Superior temporal gyrus (tissue), 1 donor: ENCODE data around the gene PAM.

Experiments used
- DNase-seq: peaks from one replicate; pipeline ENCODE4 v3.0.0-alpha.2; 2016; ENCODE audit errors: extremely low spot score

The PAM gene

DNA sequence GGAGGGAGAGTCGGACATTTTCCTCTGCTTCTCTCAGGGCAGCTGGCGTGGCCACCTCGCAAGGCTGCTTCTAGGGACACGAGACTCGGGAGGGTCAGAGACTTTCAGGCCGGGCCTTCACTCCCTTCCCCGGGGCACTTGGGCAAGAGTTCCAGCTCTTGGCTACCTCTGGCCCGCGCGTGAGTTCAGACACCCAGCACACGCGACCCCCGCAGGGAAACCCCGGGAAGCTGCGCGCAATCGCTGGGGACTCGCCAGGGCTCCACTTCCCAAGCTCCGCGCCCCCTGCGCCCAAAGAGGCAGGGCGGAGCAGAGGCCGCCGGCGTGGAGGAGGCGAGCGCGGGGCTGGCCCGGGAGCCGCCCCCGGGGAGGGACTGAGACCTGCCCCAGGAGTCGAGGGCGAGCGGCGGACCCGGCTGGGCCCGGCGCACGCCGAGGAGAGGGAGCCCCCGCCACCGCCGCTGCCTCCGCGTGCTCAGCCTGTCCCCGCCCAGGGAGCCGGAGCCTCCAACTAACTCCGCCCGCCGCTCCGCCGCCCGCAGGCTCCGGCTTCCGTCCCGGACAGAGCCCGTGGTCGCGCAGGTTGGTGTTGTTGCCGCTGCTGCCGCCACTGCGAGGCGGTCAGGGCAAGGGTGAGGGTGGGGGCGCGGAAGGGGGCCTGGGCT is at the start of gene PAM:
Gene PAM, plus strand, starts transcription at position 539 of the 665 bp plus-strand sequence. CDS start 110,891 bp downstream, outside the sequence.
- DNase-seq = no peak

DNA sequence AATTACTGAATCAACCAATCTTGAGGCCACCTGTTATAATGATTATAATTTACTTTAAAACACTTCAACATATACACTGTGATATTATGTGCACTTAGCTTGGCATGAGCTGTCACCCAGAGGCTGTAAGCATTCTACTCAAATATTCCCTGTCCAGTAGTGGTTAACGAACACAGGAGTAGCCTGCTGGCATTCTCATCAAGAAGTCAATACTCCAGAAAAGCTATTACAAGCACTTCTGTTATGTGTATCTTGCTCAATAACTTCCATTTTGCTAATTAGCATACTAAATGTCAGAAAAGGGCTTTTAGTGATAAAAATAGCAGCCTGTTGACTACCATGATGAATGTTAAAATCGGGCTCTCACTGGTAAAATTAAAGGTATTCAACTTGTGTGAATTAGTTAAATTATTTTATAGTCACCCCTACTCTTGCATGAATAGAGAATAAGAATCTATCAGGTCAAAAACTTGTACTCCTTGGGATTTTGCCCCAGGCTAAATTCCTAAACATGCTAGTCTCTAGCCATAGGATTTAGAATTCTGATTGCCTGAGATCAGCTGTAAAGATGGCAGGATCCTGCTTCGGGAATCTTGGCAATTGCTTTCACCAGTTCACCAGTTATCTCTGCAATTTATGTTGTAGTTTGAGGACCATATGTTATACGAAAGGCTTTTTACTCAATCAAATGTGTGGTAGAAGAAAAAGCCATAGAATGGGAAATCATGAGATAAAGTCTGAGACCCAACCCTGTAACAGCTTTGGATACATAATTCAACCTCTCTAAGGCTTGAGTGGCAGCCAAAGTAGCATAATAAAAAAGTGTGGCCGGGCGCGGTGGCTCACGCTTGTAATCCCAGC is 43.4 kb upstream of the PAM start:
- no peak for DNase-seq

DNA sequence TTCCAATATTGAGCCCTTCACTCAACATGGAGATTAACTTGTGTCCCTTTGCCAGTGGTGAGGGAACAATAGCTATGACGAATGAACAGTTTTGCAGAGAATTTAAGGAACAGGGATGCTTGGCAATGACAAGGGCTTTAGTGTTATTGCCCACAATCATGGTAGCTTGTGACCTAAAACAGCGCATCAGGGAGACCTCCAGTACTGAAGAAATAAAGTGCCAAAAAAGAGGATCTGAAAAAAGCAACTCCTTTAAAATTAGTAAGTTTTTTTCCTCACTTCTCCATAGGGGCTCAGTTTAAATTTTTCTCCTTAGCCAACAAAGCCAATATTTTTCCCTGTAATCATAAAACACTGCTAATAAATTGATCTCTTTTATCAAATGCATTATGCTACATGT is 41.8 kb upstream of the PAM start:
- DNase-seq = no peak

DNA sequence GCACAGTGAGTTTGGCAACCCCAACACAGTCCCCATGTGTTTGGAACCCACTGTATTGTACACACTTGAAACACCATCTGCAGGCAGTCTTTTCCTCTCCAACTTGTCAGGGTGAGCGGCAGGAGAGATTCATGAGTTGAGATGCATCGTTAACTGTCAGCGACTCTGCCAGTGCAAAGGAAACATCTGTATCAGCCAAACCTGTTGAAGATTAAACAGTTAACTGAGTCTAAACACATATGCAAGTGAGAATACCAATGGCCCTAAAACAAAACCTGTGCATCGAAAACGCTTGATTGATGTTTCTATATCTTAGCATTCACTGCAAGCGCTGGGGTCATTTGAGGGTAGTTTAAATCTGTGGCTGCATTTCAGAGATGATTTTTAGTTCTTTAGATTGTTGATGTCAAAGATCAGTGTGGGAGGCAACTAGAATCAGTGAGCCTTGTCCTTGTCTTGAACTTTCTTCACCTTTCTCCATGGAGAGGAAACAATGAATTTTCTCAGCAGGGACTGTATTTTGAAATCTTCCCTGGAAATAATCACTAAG is 41.3 kb upstream of the PAM start:
- no peak for DNase-seq

DNA sequence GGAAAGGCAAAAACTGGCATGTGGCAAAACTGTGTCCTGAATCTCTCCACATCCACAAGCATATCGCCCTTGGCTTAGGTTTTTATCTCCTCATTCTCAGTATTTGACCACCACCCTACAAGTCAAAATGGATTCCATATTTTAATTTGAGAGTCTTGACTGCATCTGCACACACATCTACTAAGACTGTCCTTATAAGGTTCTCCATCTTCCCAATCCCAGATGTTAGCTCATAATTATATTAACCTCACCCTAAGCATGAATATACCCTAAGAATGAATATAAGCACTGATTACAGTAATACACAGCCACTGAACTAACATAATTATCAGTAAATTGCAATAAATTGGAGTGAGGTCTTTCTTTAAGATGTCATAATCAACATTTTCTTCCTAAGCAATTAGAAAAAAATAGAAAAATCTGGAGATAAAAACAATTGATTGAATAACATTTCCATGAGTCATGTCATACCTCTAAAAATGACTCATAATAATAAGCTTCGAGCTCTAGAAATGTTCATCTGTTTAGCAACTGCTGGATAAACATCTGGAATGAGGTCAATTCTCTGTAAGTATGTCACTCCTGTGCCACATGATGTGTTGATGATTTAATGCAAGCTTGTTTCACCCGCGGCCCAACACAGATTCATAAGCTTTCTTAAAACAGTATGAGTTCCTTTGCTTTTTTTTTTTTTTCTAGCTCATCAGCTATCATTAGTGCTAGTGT is 39.9 kb upstream of the PAM start:
- DNase-seq = no peak

DNA sequence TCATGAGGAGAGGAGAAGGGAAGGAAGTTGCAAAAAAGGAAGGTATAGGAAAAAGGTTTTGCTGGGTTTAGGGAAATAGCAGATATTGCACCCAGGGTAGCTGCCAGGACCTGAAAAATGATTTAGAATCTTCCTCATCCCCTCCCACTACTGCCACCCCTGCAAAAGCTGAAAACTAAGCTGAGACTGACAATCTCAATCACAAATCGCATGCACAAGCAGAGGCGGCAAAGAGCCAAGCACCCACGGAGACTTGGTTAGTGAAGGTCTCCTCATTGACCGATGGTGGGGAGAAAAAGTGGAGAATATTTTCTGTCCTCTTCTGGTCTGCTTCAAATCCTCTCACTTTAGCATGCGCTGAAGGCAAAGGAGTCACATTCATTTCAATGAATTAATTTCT is 39.1 kb upstream of the PAM start:
- no peak for DNase-seq

DNA sequence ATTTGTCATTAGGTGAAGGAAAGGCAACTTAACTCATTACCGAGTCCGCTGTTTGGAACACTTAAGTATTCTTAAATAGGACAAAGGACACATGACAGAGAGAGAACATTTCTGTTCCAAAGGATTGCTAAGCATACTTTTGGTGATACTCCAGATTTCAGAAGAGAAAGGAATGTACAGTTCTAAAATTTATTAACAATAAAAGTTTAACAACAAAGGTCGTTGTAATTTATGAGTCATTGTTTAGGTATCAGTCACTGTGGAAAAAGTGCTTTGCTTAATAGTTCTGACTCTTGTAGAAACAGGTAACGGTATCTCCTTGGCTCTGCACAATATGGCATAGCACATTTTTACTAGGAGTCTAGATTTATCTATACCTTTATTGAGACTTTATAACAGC is 36.3 kb upstream of the PAM start:
- DNase-seq = no peak

DNA sequence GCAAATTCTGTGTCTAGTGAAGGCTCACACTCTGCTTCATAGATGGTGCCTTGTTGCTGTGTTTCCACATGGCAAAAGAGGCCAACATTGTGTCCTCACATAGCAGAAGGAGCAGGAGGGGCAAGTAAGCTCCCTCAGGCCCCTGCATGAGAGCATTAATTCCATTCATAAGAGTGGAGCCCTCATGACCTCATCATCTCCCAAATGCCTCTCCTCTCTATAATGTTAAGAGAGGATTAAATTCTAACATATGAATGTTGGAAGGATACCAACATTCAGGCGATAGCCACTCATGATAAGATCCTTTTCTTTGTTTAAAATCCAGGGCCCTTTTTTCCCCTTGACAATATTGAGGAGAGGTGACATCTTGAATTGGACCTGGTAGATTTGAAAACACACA is 35.2 kb upstream of the PAM start:
- no peak for DNase-seq

DNA sequence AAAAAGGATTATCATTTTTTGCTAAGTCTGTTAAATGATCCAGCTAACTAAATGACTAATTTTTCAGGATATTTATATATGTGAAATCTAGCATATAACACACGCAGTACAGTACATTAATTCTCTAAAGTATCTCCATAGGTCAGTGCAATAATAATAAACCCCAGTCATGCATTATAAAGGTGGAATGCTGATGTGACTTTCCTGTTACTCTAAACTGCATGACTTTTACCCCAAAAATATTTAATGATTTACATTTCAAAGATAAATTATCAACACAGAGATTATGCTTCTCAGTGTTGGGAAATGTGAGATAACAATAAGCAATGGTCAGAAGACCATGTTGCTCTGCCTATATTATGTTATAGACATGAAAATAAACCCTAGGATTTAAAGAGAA is 34.1 kb upstream of the PAM start:
- no peak for DNase-seq

DNA sequence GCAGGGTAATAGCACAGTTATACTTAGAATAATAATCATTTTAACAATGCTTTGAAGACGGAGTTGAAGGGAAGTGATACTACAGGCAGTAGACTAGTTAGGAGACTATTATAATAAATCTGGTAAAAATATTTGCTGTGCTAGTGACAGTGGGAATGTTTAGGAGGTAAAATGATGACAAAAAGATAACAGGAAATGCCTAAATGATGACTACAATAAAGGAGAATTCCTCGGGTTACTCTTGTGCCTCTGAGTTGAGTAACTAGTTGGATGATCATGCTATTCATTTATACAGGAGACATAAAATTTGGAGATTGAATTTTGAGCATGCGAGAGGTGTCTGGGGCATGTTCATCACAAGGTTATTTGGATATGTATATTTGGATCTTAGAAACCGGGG is 32.2 kb upstream of the PAM start:
- DNase-seq = no peak

DNA sequence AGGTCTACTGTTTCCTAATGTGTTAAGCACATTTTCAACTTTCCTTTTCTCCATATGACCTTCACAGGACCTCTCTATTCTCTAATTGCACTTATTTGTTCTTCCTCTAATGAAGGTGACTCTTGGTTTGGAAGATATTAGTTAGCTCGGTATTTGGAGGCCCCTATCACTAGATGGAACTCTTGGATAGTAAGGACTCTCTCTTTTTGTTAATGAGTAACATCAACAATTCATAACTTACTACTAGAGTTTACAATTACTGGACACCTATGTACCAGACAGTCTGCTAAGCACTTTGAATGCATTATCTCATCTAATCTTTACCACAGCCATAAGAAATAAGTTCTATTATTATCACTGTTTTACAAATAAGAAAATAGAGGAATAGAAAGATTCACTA is 23.4 kb upstream of the PAM start:
- DNase-seq = no peak

DNA sequence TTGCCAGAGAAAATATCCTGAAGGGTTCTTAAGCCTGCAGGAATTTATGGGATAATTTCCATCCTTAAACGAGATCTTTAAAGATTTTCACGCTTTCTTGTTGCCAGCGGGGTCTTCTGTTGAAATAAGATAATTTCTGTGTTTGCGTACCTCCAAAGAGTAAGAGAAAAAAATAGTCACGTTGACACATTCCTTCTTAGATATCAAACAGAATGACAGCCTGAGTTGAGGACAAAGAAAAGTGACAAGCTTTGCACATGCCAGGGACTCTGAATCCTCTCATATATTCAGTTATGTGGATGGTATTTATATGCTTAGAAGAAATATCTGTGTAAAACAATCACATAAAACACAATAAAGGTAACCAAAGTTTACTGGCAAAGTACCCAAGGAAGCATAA is 21.6 kb upstream of the PAM start:
- DNase-seq = no peak

DNA sequence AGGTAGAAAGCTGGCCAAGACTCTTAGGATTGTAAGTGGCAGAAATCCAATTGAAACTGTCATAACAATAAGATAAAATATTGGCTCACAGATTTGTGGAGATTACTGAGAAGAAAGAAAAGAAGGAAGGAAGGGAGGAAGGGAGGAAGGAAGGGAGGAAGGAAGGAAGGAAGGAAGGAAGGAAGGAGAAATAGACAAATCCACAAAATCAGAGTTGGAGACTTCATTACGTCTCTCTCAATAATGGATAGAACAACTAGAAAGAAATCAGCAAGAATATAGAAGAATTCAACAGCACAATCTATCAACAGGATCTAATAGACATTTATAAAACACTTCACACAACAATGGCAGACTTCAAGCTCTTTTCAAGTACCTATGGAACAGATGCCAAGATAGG is 17.9 kb upstream of the PAM start:
- no peak for DNase-seq

DNA sequence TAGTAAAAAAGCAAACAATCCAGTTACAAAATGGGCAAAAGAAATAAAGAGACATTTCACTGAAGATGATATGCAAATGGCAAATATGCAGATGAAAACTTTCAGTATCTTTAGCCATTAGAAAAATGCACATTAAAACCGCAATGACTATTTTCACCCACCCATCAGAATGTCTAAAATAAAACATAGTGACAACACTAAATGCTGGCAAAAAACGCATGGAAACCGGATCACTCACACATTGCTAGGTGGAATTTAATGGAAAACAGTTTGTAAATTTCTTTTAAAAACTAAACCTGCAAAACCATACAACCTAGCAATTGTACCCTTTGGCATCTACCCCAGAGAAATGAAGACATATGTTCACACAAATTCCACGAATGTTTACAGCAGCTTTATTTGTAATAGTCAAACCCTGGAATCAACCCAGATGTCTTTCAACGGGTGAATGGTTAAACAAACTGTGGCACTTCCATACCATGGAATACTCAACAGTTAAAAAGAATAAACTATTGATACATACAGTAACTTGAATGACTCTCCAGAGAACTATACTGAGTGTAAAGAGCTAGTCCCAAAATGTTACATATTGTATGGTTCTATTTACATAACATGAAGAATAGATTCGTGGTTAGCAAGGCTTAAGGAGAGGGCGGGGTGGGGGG is 17.2 kb upstream of the PAM start:
- DNase-seq = no peak

DNA sequence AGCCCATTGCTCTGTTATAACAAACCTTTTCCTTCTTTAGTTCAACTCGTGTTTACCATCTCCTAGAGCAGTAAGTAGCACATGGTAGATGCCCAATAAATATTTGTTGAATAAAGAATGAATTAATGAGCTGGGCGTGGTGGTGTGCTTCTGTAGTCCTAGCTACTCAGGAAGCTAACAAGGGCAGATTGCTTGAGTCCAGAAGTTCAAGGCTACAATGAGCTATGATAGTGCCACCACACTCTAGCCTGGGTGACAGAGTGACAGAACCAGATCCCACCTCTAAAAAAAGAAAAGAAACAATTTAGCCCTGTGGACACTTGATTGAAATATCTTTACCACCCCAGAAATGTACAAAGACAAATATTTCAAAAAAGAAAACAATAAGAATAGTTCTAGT is 14.6 kb upstream of the PAM start:
- DNase-seq = no peak

DNA sequence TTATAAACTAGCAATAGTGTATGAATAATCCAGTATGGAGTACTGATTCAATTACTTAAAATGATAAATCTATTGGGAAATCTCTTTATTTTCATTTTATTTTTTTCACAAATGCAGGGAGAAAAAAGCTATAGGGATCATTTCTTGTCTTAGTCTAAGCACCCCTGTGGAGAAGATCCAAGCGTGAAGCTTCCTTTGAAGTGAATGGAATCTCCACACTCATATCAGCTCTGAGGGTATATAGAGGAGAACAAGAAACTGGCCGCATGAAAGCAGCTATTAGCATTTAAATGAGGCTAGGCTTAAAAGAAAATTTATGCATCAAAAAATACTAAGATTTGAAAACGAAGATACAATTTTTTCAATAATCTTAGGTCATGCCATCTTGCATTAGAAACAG is 12.9 kb upstream of the PAM start:
- DNase-seq = no peak

DNA sequence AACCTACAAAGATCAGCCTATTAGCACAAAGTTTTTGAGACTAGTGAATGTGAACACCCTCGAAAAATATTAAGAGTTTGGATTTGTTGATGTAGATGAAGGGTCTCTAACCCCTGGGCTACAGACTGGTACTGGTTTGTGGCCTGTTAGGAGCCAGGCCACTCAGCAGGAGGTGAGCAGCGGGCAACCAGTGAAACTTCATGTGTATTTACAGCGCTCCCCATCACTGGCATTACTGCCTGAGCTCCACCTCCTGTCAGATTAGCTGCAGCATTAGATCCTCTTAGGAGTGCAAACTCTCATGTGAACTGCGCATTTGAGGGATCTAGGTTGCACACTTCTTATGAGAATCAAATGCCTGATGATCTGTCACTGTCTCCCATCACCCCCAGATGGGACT is 11.2 kb upstream of the PAM start:
- DNase-seq = no peak

DNA sequence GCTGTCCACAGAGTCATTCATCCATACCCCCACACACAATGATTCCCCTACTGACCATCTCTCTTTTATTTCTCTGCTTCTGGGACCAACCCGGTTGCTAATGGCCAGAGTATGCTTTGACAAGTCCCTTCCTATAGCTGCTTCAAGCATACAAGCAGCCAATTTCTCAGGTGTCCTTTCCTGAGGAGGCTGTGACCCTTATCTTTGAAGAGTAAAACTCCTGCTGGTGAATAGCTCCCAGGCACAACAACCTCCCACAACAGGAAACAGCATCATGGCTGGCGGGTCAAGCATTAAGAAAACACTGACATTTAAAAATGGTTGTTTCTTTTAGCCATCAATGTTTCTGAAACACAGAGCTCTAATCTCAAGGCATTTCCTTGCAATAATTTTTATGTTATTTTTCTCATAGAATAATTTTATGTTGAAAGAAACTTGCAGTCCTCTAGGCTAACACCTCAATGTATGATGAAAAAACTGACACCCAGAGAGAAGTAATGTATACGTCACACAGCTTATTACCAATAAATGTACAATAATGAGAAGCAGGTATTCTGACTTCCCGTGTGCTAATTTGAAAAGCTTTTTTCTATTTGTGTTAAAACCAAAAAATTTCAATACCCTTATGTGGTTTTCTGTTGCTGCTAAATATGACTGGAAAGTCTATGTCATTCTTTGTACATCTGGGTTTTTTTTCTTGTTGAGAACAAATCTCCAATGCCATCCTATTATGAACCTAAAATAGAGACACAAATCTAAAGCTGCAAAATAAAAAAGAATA is 7.5 kb upstream of the PAM start:
- DNase-seq = no peak

DNA sequence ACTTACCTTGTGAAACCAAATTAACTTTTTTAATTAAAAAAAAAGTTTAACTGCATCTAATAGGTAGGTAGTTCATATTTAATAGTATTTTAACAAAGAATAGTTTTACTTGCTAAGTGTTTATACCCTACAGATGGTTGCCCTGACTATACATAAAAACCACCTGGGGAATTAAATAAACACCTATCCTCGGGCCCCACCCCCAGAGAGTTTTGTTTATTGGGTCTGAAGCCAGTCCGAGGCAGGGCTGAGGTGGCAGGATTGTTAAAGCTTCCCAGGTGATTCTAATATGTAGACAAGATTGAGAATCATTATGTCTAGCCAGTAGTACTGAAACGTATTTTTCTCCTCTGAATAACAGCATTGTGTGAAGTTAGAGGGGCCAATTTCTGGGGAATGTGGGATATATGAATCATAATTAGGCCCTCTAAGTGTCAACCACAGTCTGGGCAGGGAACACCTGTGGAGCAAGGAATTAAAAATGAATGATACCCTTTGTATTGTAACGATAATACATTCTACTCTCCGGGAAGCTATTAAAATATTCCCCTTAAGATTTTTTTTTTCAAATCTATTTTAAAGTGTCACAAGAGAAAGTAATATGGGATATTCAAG is 5.6 kb upstream of the PAM start:
- no peak for DNase-seq

DNA sequence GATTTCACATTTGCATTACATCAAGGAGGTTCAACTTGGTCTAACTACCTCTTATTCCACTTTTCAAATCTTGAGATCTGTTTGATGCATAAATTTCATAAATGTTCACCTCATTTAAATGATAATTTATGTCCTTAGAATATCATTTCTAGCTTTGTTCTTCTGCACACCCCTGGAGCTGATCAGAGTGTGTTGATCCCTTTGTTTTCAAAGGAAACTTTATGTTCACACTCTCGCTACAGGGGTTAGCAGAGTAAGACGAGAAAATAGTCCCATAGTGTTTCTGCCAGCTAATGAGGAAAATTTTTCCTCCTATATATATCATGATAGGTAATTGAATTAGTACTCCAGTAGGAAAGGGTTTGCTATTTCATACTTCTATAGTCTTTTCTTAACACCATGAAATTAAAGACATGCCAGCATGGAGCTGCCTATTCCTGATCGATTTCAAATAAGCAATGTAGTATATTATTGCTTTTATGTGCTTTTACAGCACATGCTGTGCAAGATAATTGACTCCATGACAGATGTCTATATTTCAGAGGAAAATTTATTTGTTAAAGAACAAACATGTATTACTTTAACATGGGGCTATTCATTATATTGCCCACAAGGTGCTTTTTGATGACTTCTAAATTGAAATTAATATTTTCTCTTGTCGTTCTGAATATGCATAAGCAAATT is 4.8 kb upstream of the PAM start:
- DNase-seq = no peak
